ENCODE data around the gene DENND1A. TPM values are rescaled to one million over a fixed set of nuclear protein-coding genes. Genes with fewer than 3 reads are reported as not detected.

The DENND1A gene
- total RNA-seq, 1 experiment from 2014 or later, result 29.7 TPM

- intact Hi-C loops (cut with micrococcal nuclease), result no loop called here
- no peak overlapping the region for H3K27ac ChIP-seq (ENCODE audit: low read length)
- H3F3A ChIP-seq (ENCODE audit: low read length, unreplicated experiment), result no peaks in the 10 kb centered on the region
- TF ChIP-seq CTCF (conservative IDR thresholded peaks at IDR 0.05; ENCODE audit: low read depth, low read length), result no peak
- H3K36me3 ChIP-seq (ENCODE audit: low read depth, low read length), result no peaks in the 10 kb centered on the region
- BruUV-seq (replicated peaks), result no TSS peak
- H3K9me2 ChIP-seq (replicated peaks; ENCODE audit: low read length), result no peaks in the 10 kb centered on the region
- H3K4me3 ChIP-seq (ENCODE audit: low read length), result no peak overlapping the region
- H3K9ac ChIP-seq (ENCODE audit: low read length), result no peak overlapping the region
- H3K79me2 ChIP-seq (ENCODE audit: low read length), result no peaks in the 10 kb centered on the region
- no peaks in the 10 kb centered on the region for H3K27me3 ChIP-seq (ENCODE audit: low read length)
- H2AFZ ChIP-seq (ENCODE audit: low read length), result no peak overlapping the region
- ATAC-seq (no peak), DNase-seq (no peak)
- H3K4me2 ChIP-seq (ENCODE audit: low read length), result no peak overlapping the region
- H3K9me3 ChIP-seq (ENCODE audit: low read length), result no peaks in the 10 kb centered on the region
- no peaks in the 10 kb centered on the region for H3K4me1 ChIP-seq (ENCODE audit: insufficient read depth, low read length)
- POLR2A ChIA-PET (ENCODE audit: unreplicated experiment), result no interaction called here
- H4K20me1 ChIP-seq (ENCODE audit: low read length), result no peaks in the 10 kb centered on the region
- CTCF ChIA-PET, result no interaction called here
These were observed 309.7 kb downstream of the DENND1A start for GRCh38 chr9:123620239-123620638.

- no peaks in the 10 kb centered on the region for H3K4me1 ChIP-seq (ENCODE audit: insufficient read depth, low read length)
- no peaks in the 10 kb centered on the region for H3K36me3 ChIP-seq (ENCODE audit: low read depth, low read length)
- H2AFZ ChIP-seq (ENCODE audit: low read length), result no peak overlapping the region
- H3K9me2 ChIP-seq (replicated peaks; ENCODE audit: low read length), result no peaks in the 10 kb centered on the region
- no peak overlapping the region for H3K4me3 ChIP-seq (ENCODE audit: low read length)
- DNase-seq (no peak), ATAC-seq (no peak)
- BruUV-seq (replicated peaks), result no TSS peak
- H3K9me3 ChIP-seq (ENCODE audit: low read length), result no peaks in the 10 kb centered on the region
- no peak for TF ChIP-seq EZH2 (IDR thresholded peaks at IDR 0.05; ENCODE audit: low read length, unreplicated experiment)
- TF ChIP-seq EZH2phosphoT487 (IDR thresholded peaks at IDR 0.05; ENCODE audit: borderline replicate concordance, low read length), result no peak
- TF ChIP-seq CTCF (conservative IDR thresholded peaks at IDR 0.05; ENCODE audit: low read depth, low read length), result no peak
- ChIA-PET CTCF (no interaction called here), POLR2A (ENCODE audit: unreplicated experiment) (no interaction called here)
- H4K20me1 ChIP-seq (ENCODE audit: low read length), result no peaks in the 10 kb centered on the region
- no peaks in the 10 kb centered on the region for H3K79me2 ChIP-seq (ENCODE audit: low read length)
- H3K27me3 ChIP-seq (ENCODE audit: low read length), result no peaks in the 10 kb centered on the region
- H3F3A ChIP-seq (ENCODE audit: low read length, unreplicated experiment), result no peaks in the 10 kb centered on the region
- H3K4me2 ChIP-seq (ENCODE audit: low read length), result no peak overlapping the region
- H3K9ac ChIP-seq (ENCODE audit: low read length), result no peak overlapping the region
- H3K27ac ChIP-seq (ENCODE audit: low read length), result no peak overlapping the region
- intact Hi-C loops (cut with micrococcal nuclease), result no loop called here
These were observed 311.8 kb downstream of the DENND1A start for GRCh38 chr9:123617952-123618678.

- Histone ChIP-seq H3K79me2 (ENCODE audit: low read length) (no peaks in the 10 kb centered on the region), H3K4me1 (ENCODE audit: insufficient read depth, low read length) (no peaks in the 10 kb centered on the region), H2AFZ (ENCODE audit: low read length) (no peak overlapping the region), H3K4me3 (ENCODE audit: low read length) (no peak overlapping the region), H3K27ac (ENCODE audit: low read length) (no peak overlapping the region), H3K9me2 (replicated peaks; ENCODE audit: low read length) (no peaks in the 10 kb centered on the region), H4K20me1 (ENCODE audit: low read length) (no peaks in the 10 kb centered on the region), H3F3A (ENCODE audit: low read length, unreplicated experiment) (no peaks in the 10 kb centered on the region), H3K9me3 (ENCODE audit: low read length) (no peaks in the 10 kb centered on the region), H3K4me2 (ENCODE audit: low read length) (no peak overlapping the region), H3K27me3 (ENCODE audit: low read length) (no peaks in the 10 kb centered on the region), H3K36me3 (ENCODE audit: low read depth, low read length) (no peaks in the 10 kb centered on the region), H3K9ac (ENCODE audit: low read length) (no peak overlapping the region)
- ATAC-seq (no peak), DNase-seq (no peak)
- ChIA-PET POLR2A (ENCODE audit: unreplicated experiment) (no interaction called here), CTCF (no interaction called here)
- intact Hi-C loops (cut with micrococcal nuclease), result no loop called here
- no TSS peak for BruUV-seq (replicated peaks)
- TF ChIP-seq CTCF (conservative IDR thresholded peaks at IDR 0.05; ENCODE audit: low read depth, low read length) (no peak), EZH2phosphoT487 (IDR thresholded peaks at IDR 0.05; ENCODE audit: borderline replicate concordance, low read length) (no peak), EZH2 (IDR thresholded peaks at IDR 0.05; ENCODE audit: low read length, unreplicated experiment) (no peak)
These were observed 312.6 kb downstream of the DENND1A start for GRCh38 chr9:123617286-123617685.

Measured in PC-3 (cell line).